ENCODE results near the gene IFNAR1. TPM values are rescaled to one million over a fixed set of nuclear protein-coding genes. Genes with fewer than 3 reads are reported as not detected.

IFNAR1 gene
- total and polyA plus RNA-seq, 9 of the 15 experiments (the other 6 are each of a cell fraction or from before 2014, with no cell fraction given), result 8.6 to 31.8 (median 14.8) TPM

DNA sequence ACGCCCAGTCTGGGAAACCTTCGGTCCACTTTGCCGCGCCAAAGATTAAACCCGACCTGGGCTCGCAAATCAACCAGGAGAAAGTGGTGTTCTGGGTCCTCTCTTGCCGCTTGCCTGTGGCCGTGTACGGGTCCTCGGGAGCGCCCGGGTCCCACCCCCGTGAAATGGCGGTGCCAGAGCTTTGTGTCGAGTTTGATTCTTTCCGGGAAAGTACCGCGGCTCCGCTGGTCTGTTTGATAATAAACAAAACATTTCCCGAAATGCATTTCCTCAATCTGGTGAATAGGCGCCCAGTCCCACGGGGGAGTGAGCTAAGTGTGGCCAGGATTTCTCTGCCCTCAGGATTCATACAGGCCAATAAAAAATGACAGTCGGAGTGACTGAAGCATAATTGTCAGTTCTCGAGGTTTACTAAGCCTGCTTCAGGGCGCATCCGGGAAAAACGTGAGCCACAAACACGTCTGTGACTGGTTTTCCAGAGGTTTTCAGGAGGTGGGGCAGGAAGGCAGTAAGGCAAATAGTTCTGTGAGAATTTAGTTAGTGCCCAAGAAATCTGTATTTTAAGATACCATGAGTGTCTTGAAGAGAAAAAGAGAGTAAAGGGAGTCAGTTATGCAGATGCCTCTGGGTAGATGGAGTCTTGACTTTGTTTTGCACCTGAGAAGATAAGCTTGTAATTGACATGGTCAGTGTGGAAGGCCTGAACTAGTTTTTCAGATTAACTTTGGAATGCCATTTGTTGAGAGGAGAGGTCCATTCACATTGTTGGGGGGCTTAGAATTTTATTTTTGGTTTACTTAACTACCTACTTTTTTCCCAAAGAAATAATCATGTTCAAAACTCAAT is 675 bp downstream of the IFNAR1 start (continued):
- TF ChIP-seq ZBTB49 (CRISPR knock-in tag; IDR thresholded peaks at IDR 0.05; ENCODE audit: borderline replicate concordance) (no peak), CBX2 (IDR thresholded peaks at IDR 0.05; ENCODE audit: insufficient read depth, low read length, poor library complexity, severe bottlenecking) (no peak), JUN (IDR thresholded peaks at IDR 0.05; ENCODE audit: borderline replicate concordance, low read depth, low read length) (no peak), JUN (CRISPR knock-in tag; IDR thresholded peaks at IDR 0.05; ENCODE audit: borderline replicate concordance) (peak; percentile 93), ZNF717 (CRISPR knock-in tag; IDR thresholded peaks at IDR 0.05) (no peak), TAF7 (tag; IDR thresholded peaks at IDR 0.05) (peak; percentile 5; the same call in 1 of the 2 replicates), RREB1 (CRISPR knock-in tag; IDR thresholded peaks at IDR 0.05) (no peak), SIN3B (IDR thresholded peaks at IDR 0.05; ENCODE audit: low read depth) (0 out of 2 replicates have a peak, but pooled peaks have one; percentile 49), SMAD3 (CRISPR knock-in tag; conservative IDR thresholded peaks at IDR 0.05) (0 out of 2 replicates have a peak, but pooled peaks have one; percentile 10), ZNF766 (CRISPR knock-in tag; conservative IDR thresholded peaks at IDR 0.05) (peak; percentile 66; the same call in 1 of the 2 replicates), EGR1 (conservative IDR thresholded peaks at IDR 0.05) (peak; percentile 33; the same call in 1 of the 2 replicates), ZNF232 (CRISPR knock-in tag; IDR thresholded peaks at IDR 0.05) (0 out of 2 replicates have a peak, but pooled peaks have one; percentile 44), HOMEZ (CRISPR knock-in tag; IDR thresholded peaks at IDR 0.05) (no peak), ZNF584 (CRISPR knock-in tag; IDR thresholded peaks at IDR 0.05; ENCODE audit: low read depth) (0 out of 2 replicates have a peak, but pooled peaks have one; percentile 36)
- TF ChIP-seq, protein P1, sequence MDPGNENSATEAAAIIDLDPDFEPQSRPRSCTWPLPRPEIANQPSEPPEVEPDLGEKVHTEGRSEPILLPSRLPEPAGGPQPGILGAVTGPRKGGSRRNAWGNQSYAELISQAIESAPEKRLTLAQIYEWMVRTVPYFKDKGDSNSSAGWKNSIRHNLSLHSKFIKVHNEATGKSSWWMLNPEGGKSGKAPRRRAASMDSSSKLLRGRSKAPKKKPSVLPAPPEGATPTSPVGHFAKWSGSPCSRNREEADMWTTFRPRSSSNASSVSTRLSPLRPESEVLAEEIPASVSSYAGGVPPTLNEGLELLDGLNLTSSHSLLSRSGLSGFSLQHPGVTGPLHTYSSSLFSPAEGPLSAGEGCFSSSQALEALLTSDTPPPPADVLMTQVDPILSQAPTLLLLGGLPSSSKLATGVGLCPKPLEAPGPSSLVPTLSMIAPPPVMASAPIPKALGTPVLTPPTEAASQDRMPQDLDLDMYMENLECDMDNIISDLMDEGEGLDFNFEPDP (CRISPR knock-in tag; IDR thresholded peaks at IDR 0.05), result no peak
